GM19397 (cell line): ENCODE measurements around the gene ADGRD1.
"Not testable (repeated sequence)": the region's sequence is repeated elsewhere in the genome, so short reads cannot be mapped to it uniquely, and the experiment has no call there.

Experiments
- ATAC-seq: cut with Tn5 transposase; IDR thresholded peaks from one replicate; pipeline ENCODE4 v1.9.1; 2021; ENCODE audit warnings: mild to moderate bottlenecking, moderate library complexity; ENCODE audit not compliant: unreplicated experiment

Gene ADGRD1

DNA sequence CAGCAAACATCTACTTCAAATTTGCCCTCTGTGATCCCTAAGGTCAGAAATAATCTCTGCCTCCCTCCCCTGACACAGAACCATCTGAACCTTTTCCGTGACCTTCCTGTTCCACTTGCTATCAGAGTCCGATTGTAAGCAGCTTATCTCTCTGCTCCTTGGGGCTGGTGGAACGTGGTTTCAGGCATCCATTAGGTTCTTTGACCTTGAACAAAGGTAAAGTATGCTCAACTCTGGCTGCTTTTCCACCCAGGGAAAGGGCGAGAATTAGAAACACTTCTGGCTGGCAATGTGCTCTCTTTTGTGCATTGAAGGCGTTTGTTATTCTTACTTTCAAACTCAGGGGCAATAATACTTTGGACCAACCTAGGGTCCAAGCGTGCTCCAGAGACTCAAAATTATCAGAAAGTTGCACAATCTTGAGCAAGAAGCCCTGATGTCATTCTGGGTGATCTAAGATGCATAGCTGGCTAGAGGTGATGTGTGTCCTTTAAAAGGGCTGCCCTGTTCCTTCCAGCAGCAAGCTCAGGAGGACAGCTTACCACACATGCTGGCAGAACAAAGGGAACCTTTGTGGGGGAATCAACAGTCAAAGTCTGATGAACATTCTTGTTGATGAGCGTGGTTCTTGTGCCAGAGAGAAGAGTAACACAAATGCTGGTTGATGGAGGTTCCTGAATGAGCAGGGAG lies 29.8 kb downstream of the ADGRD1 start:
- no peak for ATAC-seq

GRCh38 chr12:130984183-130985058 lies 30.7 kb downstream of the ADGRD1 start:
- no peak for ATAC-seq

DNA sequence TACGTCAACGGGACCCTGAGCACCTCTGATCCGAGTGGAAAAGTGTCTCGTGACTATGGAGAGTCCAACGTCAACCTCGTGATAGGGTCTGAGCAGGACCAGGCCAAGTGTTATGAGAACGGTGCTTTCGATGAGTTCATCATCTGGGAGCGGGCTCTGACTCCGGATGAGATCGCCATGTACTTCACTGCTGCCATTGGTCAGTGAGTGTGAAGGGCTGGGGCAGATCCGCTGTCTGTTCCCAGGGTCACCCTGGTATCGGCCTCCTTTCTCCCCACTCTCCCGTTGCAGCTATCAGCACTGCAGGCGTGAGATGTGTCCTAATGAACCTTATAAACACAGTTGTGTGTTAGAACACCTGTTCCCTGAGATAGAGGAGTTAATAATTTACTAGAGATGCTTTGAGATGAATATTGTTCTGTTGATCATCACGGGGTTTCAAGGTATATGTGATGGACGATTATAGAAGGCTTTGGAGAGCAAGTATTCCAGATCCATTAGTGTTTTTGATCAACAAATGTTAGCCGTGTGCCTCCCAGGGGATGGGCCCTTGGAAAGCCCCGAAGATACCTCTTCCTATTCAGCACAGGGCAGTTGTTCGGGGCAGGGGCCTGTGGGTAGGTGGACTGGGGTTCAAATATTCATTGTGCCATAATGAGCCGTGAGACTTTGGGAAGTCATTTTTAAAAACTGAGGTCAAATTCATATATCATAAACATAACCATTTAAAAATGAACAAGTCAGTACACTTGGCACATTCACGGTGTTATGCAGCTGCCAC lies 33.6 kb downstream of the ADGRD1 start:
- ATAC-seq = no peak

- ATAC-seq = no peak
Observed at GRCh38 chr12:130988261-130988660, 34.6 kb downstream of the ADGRD1 start.

DNA sequence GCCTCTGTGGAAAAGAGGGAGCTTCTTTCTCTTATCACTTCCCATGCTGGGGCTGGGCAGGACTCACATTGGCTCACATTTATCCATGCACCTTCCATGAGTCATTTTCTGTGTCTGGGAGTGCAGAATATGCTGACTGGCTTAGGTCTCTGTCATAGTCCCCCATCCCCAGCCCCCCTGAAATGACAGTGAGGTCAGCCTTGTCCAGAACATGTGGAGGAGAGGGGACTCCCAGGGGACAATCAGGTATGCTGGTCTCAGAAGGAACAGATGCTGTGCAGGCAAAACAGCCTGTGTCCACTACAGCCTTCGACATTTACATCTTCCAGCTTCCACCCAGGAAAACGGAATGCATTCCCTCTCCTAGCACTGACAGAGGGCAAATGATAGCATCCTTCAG lies 35.0 kb downstream of the ADGRD1 start:
- ATAC-seq = no peak

DNA sequence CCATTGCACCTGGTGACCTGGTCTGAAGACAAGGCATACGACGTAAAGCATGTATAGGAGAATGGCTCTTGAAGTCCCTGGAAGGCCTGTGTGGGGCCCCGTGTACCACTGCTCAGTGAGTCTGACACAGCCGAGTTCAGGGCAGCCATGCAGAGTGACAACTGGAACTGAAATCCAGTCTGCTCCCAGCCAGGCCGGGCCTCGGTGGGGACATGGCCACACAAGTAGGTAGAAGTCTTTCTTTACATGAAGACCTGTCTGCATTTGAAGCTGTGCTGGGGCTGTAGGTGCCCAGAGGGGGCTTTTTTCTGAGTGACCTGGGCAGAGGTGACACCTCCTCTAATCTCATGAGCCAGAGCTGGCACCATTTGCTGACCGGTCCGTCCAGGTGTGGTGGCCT lies 35.7 kb downstream of the ADGRD1 start:
- ATAC-seq = no peak

DNA sequence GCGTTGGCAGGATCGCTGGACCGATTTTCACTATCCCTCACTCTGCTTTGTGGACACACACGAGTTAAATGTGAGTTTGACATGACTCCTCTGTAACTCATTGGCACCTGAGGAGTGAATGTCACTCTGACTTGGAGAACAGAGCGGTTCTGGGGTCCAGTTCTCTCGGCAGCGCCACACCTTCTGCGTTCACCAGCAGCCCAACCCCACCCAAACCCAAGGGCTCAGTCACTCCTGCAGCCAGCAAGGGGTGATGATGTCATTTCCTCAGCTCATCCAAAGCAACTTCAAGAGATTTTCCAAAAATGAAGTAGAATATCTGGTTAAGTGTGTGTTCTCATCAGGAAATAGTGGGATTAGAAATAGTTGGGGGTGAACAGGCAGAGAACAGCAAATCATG lies 36.3 kb downstream of the ADGRD1 start:
- no peak for ATAC-seq

DNA sequence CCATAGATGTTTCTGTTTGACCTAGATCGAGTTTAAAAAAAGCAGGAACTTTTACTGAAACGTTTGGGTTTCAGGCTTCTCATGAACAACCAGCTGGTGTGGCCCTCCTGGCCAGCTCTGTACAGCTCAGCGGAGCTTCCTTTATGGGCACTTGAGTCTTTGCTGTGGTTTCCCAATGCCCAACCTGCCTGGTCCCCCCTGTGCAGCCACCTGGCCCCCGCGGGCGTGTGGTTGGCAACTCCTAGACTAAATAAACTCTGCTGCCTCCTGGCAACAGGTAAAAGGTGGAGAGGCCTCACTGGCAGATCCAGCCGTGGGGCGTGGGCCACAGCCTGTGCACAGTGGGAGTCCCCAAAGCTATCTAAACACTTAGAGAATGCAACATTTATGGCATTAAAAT lies 38.7 kb downstream of the ADGRD1 start:
- ATAC-seq = no peak

DNA sequence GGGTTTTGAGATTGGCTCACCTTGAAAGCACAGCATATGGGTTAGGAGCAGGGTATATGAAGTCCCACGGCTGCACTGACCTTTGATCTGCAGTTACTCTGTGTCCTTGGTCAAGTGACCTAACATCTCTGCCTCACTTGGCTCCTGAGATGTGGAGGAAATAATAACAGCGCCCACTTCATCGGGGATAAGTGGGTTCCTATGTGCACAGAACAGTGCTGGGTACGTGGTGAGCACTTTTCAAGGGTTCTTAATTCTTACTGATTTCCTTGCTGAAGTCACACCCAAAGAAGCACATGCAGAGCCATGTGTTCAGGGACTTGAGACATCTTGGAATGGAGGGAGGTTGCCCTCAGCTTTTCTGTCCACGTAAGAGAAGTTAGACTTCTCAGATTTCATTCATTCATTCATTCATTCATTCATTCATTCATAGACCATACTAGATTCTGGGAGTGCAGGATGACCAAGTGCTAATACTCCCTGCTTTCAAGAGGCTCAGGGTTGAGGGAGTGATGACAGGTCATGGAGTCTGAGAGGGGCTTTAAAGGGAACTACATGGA lies 39.4 kb downstream of the ADGRD1 start:
- ATAC-seq = no peak

- no peak for ATAC-seq
Observed at GRCh38 chr12:130993759-130994670, 40.3 kb downstream of the ADGRD1 start.

- ATAC-seq = no peak
Observed at GRCh38 chr12:130994821-130995375, 41.2 kb downstream of the ADGRD1 start.

DNA sequence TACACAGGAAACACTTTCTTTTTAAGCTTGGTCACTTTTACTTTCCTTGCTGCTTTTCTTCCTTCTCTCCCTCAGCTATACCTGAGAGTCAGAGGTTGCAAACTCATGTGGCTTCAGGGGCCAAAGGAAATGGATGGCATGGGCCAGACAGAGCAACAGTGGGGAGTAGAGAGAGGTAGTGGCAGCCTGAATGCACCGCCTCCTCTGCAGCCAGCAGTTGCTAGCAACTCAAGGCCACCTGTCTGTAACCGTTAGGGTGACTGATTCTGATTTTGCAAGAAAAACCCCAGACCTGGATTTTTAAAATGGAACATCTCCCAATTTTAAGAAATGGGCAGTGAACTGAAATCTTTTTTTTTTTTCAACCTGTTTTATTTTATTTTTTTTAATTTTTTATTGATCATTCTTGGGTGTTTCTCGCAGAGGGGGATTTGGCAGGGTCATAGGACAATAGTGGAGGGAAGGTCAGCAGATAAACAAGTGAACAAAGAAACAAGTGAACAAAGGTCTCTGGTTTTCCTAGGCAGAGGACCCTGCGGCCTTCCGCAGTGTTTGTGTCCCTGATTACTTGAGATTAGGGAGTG lies 41.8 kb downstream of the ADGRD1 start:
- not testable (repeated sequence) for ATAC-seq

DNA sequence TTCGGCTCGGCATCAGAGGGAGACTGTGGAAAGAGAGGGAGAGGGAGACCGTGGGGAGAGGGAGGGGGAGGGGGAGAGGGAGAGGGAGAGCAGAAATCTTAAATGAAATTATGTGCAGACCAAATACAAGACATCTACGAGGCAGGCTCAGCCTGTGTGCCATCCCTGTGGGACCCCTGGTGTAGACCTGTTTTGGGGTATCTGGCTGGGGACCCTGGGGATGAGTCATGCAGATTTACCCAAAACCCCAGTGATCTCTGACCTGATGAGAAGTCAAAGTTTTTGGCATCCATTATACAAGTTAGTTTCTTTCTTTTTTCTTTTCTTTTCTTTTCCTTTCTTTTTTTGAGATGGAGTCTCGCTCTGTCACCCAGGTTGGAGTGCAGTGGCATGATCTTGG lies 44.4 kb downstream of the ADGRD1 start:
- ATAC-seq = no peak

DNA sequence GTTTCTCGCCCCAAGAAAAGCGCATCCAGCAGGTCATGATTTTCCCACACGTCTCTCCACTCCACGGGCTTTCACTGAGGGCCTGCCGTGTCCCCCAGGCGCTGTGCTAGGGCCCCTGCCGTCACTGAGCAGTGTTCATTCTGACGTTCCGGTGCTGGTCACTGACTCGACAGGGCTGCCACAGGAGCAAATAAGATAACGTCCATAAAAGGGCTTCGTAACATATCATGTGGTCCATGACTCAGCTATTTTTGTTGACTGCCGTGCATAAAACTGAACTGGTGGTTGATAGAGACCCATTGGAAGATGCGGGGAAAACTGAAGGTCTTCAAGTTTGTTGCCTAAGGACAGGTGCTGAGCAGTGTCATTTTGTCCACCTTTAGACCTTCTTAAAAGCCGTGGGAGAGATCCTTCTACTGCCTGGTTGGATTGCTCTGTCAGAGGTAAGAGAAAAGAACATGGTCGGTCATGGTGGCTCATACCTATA lies 46.3 kb downstream of the ADGRD1 start:
- ATAC-seq = no peak

DNA sequence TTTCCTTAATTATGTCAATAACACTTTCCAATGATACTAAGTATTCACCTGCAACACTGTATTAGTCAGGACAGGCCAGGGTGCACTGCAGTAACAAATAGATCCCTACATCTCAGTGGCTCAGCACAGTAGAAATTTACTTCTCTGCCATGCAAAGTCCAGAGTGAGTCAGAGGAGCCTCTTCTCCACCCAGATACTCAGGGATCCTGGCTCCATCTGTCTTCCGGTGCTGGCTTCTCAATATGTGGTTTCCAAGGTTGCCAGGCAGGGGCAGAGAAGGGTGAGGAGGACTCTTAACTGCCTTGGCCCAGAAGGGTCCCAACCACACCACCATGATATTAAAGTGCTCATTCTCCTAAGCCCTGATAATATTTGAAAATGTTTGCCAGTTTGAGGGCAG lies 47.8 kb downstream of the ADGRD1 start:
- no peak for ATAC-seq

DNA sequence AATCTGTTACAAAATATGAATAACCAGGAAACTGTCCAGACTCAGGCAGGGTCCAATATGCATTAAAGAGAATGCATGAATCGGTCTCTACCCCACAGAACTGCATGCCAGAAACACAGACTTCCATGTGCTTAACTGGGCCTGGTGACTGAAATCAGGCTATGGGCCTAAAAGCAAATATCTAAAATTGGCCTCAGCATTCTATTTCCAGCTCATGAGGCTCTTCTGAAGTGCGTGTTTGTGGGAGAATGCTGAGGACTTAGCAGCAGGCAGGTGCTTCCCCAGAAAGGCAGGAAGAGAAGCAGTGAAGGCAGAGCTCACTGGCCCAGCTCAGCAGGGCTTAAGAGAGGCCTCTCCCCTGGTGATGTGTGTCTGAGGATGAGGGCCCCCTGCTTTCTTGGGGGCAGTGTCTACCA lies 48.5 kb downstream of the ADGRD1 start:
- no peak for ATAC-seq

- ATAC-seq = no peak
Observed at GRCh38 chr12:131003036-131003715, 49.5 kb downstream of the ADGRD1 start.

- ATAC-seq = no peak
Observed at GRCh38 chr12:131003716-131004045, 50.0 kb downstream of the ADGRD1 start.

GRCh38 chr12:131004166-131004565 lies 50.5 kb downstream of the ADGRD1 start:
- no peak for ATAC-seq
